WTC11 (cell line): ENCODE data around the gene SLC6A9. TPM values are rescaled to one million over a fixed set of nuclear protein-coding genes. Genes with fewer than 3 reads are reported as not detected.

Experiments
- ATAC-seq: fragments of 200-7000 bp; cut with Tn5 transposase; 2 replicates; pipeline ENCODE4 v1.10.0; 2021; ENCODE audit warnings: mild to moderate bottlenecking, moderate library complexity
- CTCF ChIA-PET: fragments of 300-600 bp; sonication (Branson Sonifier 250); formaldehyde crosslinking; loops from one replicate; lab custom pipeline; 2021; ENCODE audit warnings: antibody characterized with exemption; lab: Charles Lee
- POLR2A ChIA-PET: fragments of 350-600 bp; sonication (Branson Sonifier 250); formaldehyde crosslinking; loops from one replicate; lab custom pipeline; 2021; ENCODE audit warnings: antibody characterized with exemption; lab: Charles Lee
- DNase-seq: peaks from one replicate; pipeline ENCODE4 v3.0.0; 2021; ENCODE audit warnings: low spot score
- H3K27ac Mint-ChIP-seq: 2 replicates; pipeline ENCODE4 v1.8.0; 2021; ENCODE audit warnings: mixed read lengths
- H3K27me3 Mint-ChIP-seq: 2 replicates; pipeline ENCODE4 v1.8.0; 2021; ENCODE audit warnings: low read depth, mild to moderate bottlenecking, moderate library complexity, mixed read lengths
- H3K36me3 Mint-ChIP-seq: 2 replicates; pipeline ENCODE4 v1.8.0; 2021; ENCODE audit warnings: mixed read lengths
- H3K4me1 Mint-ChIP-seq: 2 replicates; pipeline ENCODE4 v1.8.0; 2022; ENCODE audit warnings: mixed read lengths
- H3K4me3 Mint-ChIP-seq: 2 replicates; pipeline ENCODE4 v1.8.0; 2021; ENCODE audit warnings: mild to moderate bottlenecking, moderate library complexity, mixed read lengths
- H3K9me3 Mint-ChIP-seq: 2 replicates; pipeline ENCODE4 v1.8.0; 2021; ENCODE audit warnings: mixed read lengths
- ATF1 ChIP-seq: sonication (generic); formaldehyde crosslinking; IDR thresholded peaks from 2 replicates; pipeline ENCODE4 v1.8.1; 2023; ENCODE audit warnings: mild to moderate bottlenecking, moderate library complexity, missing genetic modification reagents
- ATF3 ChIP-seq: sonication (generic); formaldehyde crosslinking; conservative IDR thresholded peaks from 2 replicates; pipeline ENCODE4 v1.8.1; 2022; ENCODE audit warnings: mild to moderate bottlenecking, missing genetic modification reagents
- CREB1 ChIP-seq: sonication (generic); formaldehyde crosslinking; IDR thresholded peaks from 2 replicates; pipeline ENCODE4 v1.8.0; 2023; ENCODE audit warnings: mild to moderate bottlenecking, missing genetic modification reagents
- CREM ChIP-seq: sonication (generic); formaldehyde crosslinking; IDR thresholded peaks from 2 replicates; pipeline ENCODE4 v1.8.1; 2022; ENCODE audit warnings: mild to moderate bottlenecking, missing genetic modification reagents, moderate library complexity
- E2F1 ChIP-seq: sonication (generic); formaldehyde crosslinking; IDR thresholded peaks from 2 replicates; pipeline ENCODE4 v1.8.0; 2022; ENCODE audit warnings: mild to moderate bottlenecking, missing genetic modification reagents
- ELF4 ChIP-seq: sonication (generic); formaldehyde crosslinking; IDR thresholded peaks from 2 replicates; pipeline ENCODE4 v1.8.1; 2022; ENCODE audit warnings: low read depth, mild to moderate bottlenecking, moderate library complexity, missing genetic modification reagents
- ESRRA ChIP-seq: sonication (generic); formaldehyde crosslinking; IDR thresholded peaks from 2 replicates; pipeline ENCODE4 v1.8.1; 2022; ENCODE audit warnings: mild to moderate bottlenecking, missing genetic modification reagents, borderline replicate concordance
- FOXP4 ChIP-seq: sonication (generic); formaldehyde crosslinking; IDR thresholded peaks from 2 replicates; pipeline ENCODE4 v1.8.0; 2022; ENCODE audit warnings: mild to moderate bottlenecking, missing genetic modification reagents
- JUN ChIP-seq: sonication (generic); formaldehyde crosslinking; IDR thresholded peaks from 2 replicates; pipeline ENCODE4 v1.8.0; 2023; ENCODE audit warnings: mild to moderate bottlenecking, missing genetic modification reagents
- MXD4 ChIP-seq: fragments of 250-450 bp; sonication (Bioruptor Pico); IDR thresholded peaks from 2 replicates; pipeline ENCODE4 v1.8.0; 2021; ENCODE audit warnings: mild to moderate bottlenecking, moderate library complexity, borderline replicate concordance
- NFATC4 ChIP-seq: fragments of 250-450 bp; sonication (Bioruptor Pico); IDR thresholded peaks from 2 replicates; pipeline ENCODE4 v1.9.0; 2021; ENCODE audit warnings: mild to moderate bottlenecking
- NR1H2 ChIP-seq: sonication (generic); formaldehyde crosslinking; IDR thresholded peaks from 2 replicates; pipeline ENCODE4 v1.9.0; 2021; ENCODE audit warnings: mild to moderate bottlenecking, moderate library complexity, missing genetic modification reagents
- NR2C2 ChIP-seq: sonication (generic); formaldehyde crosslinking; IDR thresholded peaks from 2 replicates; pipeline ENCODE4 v1.8.0; 2022; ENCODE audit warnings: mild to moderate bottlenecking, missing genetic modification reagents
- PRRX2 ChIP-seq: fragments of 250-450 bp; sonication (Bioruptor Pico); IDR thresholded peaks from 2 replicates; pipeline ENCODE4 v1.8.0; 2021; ENCODE audit warnings: mild to moderate bottlenecking
- RELA ChIP-seq: sonication (generic); formaldehyde crosslinking; IDR thresholded peaks from 2 replicates; pipeline ENCODE4 v1.8.1; 2022; ENCODE audit warnings: missing genetic modification reagents, mild to moderate bottlenecking, borderline replicate concordance
- SP1 ChIP-seq: sonication (generic); formaldehyde crosslinking; conservative IDR thresholded peaks from 2 replicates; pipeline ENCODE4 v1.8.1; 2022; ENCODE audit warnings: missing genetic modification reagents
- TEAD4 ChIP-seq: sonication (generic); formaldehyde crosslinking; IDR thresholded peaks from 2 replicates; pipeline ENCODE4 v1.8.0; 2022; ENCODE audit warnings: mild to moderate bottlenecking, missing genetic modification reagents
- USF1 ChIP-seq: sonication (generic); formaldehyde crosslinking; IDR thresholded peaks from 2 replicates; pipeline ENCODE4 v1.8.0; 2022; ENCODE audit warnings: mild to moderate bottlenecking, missing genetic modification reagents
- ZBTB21 ChIP-seq: sonication (generic); formaldehyde crosslinking; IDR thresholded peaks from 2 replicates; pipeline ENCODE4 v1.8.1; 2023; ENCODE audit warnings: mild to moderate bottlenecking, missing genetic modification reagents, borderline replicate concordance
- ZNF425 ChIP-seq: fragments of 250-450 bp; sonication (Bioruptor Pico); conservative IDR thresholded peaks from 2 replicates; pipeline ENCODE4 v1.9.0; 2021; ENCODE audit warnings: mild to moderate bottlenecking
- ZNF532 ChIP-seq: fragments of 250-450 bp; sonication (Bioruptor Pico); IDR thresholded peaks from 2 replicates; pipeline ENCODE4 v1.9.0; 2021; ENCODE audit warnings: mild to moderate bottlenecking, borderline replicate concordance
- total RNA-seq: library from RNA; stranded (reverse); gene quantifications from 3 replicates; pipeline ENCODE4 v1.2.3, GENCODE V29; 2021

SLC6A9 gene
- total RNA-seq, 1 experiment from 2014 or later = 14.4 TPM

GRCh38 chr1:43969746-43970466, 61.4 kb downstream of the SLC6A9 start, which contains the start of gene DPH2 (continued):
- TF ChIP-seq ATF3 (CRISPR knock-in tag) = no peak
- no peak for TF ChIP-seq E2F1 (CRISPR knock-in tag)
- TF ChIP-seq ZBTB21 (CRISPR knock-in tag) = no peak
- TF ChIP-seq MXD4 (CRISPR knock-in tag) = no peak
- TF ChIP-seq PRRX2 (CRISPR knock-in tag) = no peak
- TF ChIP-seq ZNF532 (CRISPR knock-in tag) = no peak
- TF ChIP-seq USF1 = peak; percentile 83
- no peak for TF ChIP-seq TEAD4 (CRISPR knock-in tag)

GRCh38 chr1:43969416-43969745, 61.9 kb downstream of the SLC6A9 start:
- no peak for DNase-seq
- Mint-ChIP-seq H3K27ac (no peak overlapping the region), H3K4me3 (peak overlapping the region; percentile 97), H3K9me3 (no peaks in the 10 kb centered on the region), H3K4me1 (peaks cover 21% of the 10 kb centered on the region), H3K27me3 (no peaks in the 10 kb centered on the region), H3K36me3 (peaks cover 13% of the 10 kb centered on the region; the same call in 1 of the 2 replicates)
- ATAC-seq = no peak
- CTCF ChIA-PET = interaction anchor here (0.7 to 2.8 kb wide), 9 partner anchors 11 to 206 kb away, joined by 3 to 27 read pairs (median 5); partner anchors contain the start of gene IPO13
- POLR2A ChIA-PET = interaction anchor here (1.0 kb wide), 1 partner anchor 62 kb away, joined by 3 read pairs; no protein-coding TSS in a partner anchor
- TF ChIP-seq PRRX2 (CRISPR knock-in tag) = no peak
- TF ChIP-seq NR1H2 = no peak
- TF ChIP-seq CREM (CRISPR knock-in tag) = no peak
- TF ChIP-seq ELF4 = no peak
- TF ChIP-seq NR2C2 (CRISPR knock-in tag) = no peak
- TF ChIP-seq NFATC4 = no peak
- TF ChIP-seq TEAD4 (CRISPR knock-in tag) = no peak
- TF ChIP-seq CREB1 (CRISPR knock-in tag) = no peak
- no peak for TF ChIP-seq ZNF425 (CRISPR knock-in tag)
- no peak for TF ChIP-seq SP1
- no peak for TF ChIP-seq ESRRA
- TF ChIP-seq JUN (CRISPR knock-in tag) = no peak
- no peak for TF ChIP-seq FOXP4 (CRISPR knock-in tag)
- no peak for TF ChIP-seq ZNF532 (CRISPR knock-in tag)
- no peak for TF ChIP-seq ATF1 (CRISPR knock-in tag)
- TF ChIP-seq RELA (CRISPR knock-in tag) = no peak
